ENCODE data around the gene IL12RB1. TPM values are rescaled to one million over a fixed set of nuclear protein-coding genes. Genes with fewer than 3 reads are reported as not detected.

The IL12RB1 gene
- total and polyA plus RNA-seq, 10 of the 15 experiments (the other 5 are each of a cell fraction or from before 2014, with no cell fraction given), result 2.8 to 29.9 (median 17.6) TPM

- TF ChIP-seq, protein P1, sequence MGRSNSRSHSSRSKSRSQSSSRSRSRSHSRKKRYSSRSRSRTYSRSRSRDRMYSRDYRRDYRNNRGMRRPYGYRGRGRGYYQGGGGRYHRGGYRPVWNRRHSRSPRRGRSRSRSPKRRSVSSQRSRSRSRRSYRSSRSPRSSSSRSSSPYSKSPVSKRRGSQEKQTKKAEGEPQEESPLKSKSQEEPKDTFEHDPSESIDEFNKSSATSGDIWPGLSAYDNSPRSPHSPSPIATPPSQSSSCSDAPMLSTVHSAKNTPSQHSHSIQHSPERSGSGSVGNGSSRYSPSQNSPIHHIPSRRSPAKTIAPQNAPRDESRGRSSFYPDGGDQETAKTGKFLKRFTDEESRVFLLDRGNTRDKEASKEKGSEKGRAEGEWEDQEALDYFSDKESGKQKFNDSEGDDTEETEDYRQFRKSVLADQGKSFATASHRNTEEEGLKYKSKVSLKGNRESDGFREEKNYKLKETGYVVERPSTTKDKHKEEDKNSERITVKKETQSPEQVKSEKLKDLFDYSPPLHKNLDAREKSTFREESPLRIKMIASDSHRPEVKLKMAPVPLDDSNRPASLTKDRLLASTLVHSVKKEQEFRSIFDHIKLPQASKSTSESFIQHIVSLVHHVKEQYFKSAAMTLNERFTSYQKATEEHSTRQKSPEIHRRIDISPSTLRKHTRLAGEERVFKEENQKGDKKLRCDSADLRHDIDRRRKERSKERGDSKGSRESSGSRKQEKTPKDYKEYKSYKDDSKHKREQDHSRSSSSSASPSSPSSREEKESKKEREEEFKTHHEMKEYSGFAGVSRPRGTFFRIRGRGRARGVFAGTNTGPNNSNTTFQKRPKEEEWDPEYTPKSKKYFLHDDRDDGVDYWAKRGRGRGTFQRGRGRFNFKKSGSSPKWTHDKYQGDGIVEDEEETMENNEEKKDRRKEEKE (IDR thresholded peaks at IDR 0.05), result no peak
- TF ChIP-seq SIN3A (IDR thresholded peaks at IDR 0.05; ENCODE audit: low read depth, low read length) (no peak), ZNF24 (IDR thresholded peaks at IDR 0.05) (no peak), ZZZ3 (IDR thresholded peaks at IDR 0.05; ENCODE audit: control insufficient read depth, insufficient read length, low read depth) (no peak), IRF4 (IDR thresholded peaks at IDR 0.05; ENCODE audit: low read depth, low read length) (peak; percentile 68; the same call in 1 of the 2 replicates), SREBF2 (IDR thresholded peaks at IDR 0.05; ENCODE audit: low read length) (no peak), NFXL1 (IDR thresholded peaks at IDR 0.05; ENCODE audit: borderline replicate concordance) (no peak), E2F8 (IDR thresholded peaks at IDR 0.05; ENCODE audit: low read depth, partially characterized antibody) (no peak)
- TF ChIP-seq, protein P2, sequence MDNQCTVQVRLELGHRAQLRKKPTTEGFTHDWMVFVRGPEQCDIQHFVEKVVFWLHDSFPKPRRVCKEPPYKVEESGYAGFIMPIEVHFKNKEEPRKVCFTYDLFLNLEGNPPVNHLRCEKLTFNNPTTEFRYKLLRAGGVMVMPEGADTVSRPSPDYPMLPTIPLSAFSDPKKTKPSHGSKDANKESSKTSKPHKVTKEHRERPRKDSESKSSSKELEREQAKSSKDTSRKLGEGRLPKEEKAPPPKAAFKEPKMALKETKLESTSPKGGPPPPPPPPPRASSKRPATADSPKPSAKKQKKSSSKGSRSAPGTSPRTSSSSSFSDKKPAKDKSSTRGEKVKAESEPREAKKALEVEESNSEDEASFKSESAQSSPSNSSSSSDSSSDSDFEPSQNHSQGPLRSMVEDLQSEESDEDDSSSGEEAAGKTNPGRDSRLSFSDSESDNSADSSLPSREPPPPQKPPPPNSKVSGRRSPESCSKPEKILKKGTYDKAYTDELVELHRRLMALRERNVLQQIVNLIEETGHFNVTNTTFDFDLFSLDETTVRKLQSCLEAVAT (IDR thresholded peaks at IDR 0.05), result peak; percentile 85
- TF ChIP-seq, protein P3, sequence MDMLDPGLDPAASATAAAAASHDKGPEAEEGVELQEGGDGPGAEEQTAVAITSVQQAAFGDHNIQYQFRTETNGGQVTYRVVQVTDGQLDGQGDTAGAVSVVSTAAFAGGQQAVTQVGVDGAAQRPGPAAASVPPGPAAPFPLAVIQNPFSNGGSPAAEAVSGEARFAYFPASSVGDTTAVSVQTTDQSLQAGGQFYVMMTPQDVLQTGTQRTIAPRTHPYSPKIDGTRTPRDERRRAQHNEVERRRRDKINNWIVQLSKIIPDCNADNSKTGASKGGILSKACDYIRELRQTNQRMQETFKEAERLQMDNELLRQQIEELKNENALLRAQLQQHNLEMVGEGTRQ (IDR thresholded peaks at IDR 0.05; ENCODE audit: borderline replicate concordance, low read depth, low read length), result no peak
- TF ChIP-seq, protein P4, sequence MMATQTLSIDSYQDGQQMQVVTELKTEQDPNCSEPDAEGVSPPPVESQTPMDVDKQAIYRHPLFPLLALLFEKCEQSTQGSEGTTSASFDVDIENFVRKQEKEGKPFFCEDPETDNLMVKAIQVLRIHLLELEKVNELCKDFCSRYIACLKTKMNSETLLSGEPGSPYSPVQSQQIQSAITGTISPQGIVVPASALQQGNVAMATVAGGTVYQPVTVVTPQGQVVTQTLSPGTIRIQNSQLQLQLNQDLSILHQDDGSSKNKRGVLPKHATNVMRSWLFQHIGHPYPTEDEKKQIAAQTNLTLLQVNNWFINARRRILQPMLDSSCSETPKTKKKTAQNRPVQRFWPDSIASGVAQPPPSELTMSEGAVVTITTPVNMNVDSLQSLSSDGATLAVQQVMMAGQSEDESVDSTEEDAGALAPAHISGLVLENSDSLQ (IDR thresholded peaks at IDR 0.05), result peak; percentile 43; the same call in 1 of the 2 replicates
- TF ChIP-seq, protein P5, sequence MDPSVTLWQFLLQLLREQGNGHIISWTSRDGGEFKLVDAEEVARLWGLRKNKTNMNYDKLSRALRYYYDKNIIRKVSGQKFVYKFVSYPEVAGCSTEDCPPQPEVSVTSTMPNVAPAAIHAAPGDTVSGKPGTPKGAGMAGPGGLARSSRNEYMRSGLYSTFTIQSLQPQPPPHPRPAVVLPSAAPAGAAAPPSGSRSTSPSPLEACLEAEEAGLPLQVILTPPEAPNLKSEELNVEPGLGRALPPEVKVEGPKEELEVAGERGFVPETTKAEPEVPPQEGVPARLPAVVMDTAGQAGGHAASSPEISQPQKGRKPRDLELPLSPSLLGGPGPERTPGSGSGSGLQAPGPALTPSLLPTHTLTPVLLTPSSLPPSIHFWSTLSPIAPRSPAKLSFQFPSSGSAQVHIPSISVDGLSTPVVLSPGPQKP (IDR thresholded peaks at IDR 0.05; ENCODE audit: low read depth, low read length), result no peak
- TF ChIP-seq, protein P6, sequence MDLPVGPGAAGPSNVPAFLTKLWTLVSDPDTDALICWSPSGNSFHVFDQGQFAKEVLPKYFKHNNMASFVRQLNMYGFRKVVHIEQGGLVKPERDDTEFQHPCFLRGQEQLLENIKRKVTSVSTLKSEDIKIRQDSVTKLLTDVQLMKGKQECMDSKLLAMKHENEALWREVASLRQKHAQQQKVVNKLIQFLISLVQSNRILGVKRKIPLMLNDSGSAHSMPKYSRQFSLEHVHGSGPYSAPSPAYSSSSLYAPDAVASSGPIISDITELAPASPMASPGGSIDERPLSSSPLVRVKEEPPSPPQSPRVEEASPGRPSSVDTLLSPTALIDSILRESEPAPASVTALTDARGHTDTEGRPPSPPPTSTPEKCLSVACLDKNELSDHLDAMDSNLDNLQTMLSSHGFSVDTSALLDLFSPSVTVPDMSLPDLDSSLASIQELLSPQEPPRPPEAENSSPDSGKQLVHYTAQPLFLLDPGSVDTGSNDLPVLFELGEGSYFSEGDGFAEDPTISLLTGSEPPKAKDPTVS (IDR thresholded peaks at IDR 0.05; ENCODE audit: low read depth, low read length), result no peak
These were observed at the start of gene IL12RB1 (continued) for GRCh38 chr19:18086590-18087138.

Measured in GM12878 (cell line).